NCI-H1436 treated with DMSO at 0.1 percent for 48 hours (cell line): ENCODE data around the gene TEDC1.

Experiments
- DNase-seq: peaks from one replicate; lab custom pipeline; 2025; lab: John Stamatoyannopoulos, UW

The TEDC1 gene

GRCh38 chr14:105458010-105458409, 33.0 kb upstream of the TEDC1 start:
- DNase-seq: no peak

GRCh38 chr14:105458571-105458970, 32.5 kb upstream of the TEDC1 start:
- no peak for DNase-seq

- no peak for DNase-seq
Observed at GRCh38 chr14:105460116-105460515, 30.9 kb upstream of the TEDC1 start.

- DNase-seq: no peak
Observed at GRCh38 chr14:105460616-105461015, 30.4 kb upstream of the TEDC1 start.

GRCh38 chr14:105461903-105462302, 29.1 kb upstream of the TEDC1 start:
- no peak for DNase-seq

- DNase-seq: no peak
Observed at GRCh38 chr14:105464501-105464900, 26.5 kb upstream of the TEDC1 start.

- no peak for DNase-seq
Observed at GRCh38 chr14:105465209-105466031, 25.6 kb upstream of the TEDC1 start.

GRCh38 chr14:105466531-105467248, 24.4 kb upstream of the TEDC1 start:
- no peak for DNase-seq

- DNase-seq: no peak
Observed at GRCh38 chr14:105467249-105467941, 23.7 kb upstream of the TEDC1 start.

GRCh38 chr14:105467942-105468471, 23.0 kb upstream of the TEDC1 start:
- no peak for DNase-seq

- DNase-seq: no peak
Observed at GRCh38 chr14:105468621-105469241, 22.3 kb upstream of the TEDC1 start.

GRCh38 chr14:105469456-105470349, 21.3 kb upstream of the TEDC1 start:
- no peak for DNase-seq

GRCh38 chr14:105470350-105471296, 20.4 kb upstream of the TEDC1 start:
- DNase-seq: no peak

GRCh38 chr14:105471297-105471821, 19.7 kb upstream of the TEDC1 start:
- DNase-seq: no peak

GRCh38 chr14:105471823-105472485, 19.1 kb upstream of the TEDC1 start:
- DNase-seq: no peak

GRCh38 chr14:105472486-105472991, 18.5 kb upstream of the TEDC1 start:
- no peak for DNase-seq

- DNase-seq: no peak
Observed at GRCh38 chr14:105473033-105473676, 17.9 kb upstream of the TEDC1 start.
